Kidney (tissue), 14 donors: Measurements from ENCODE around the gene DIS3L2. TPM values are rescaled to one million over a fixed set of nuclear protein-coding genes. Genes with fewer than 3 reads are reported as not detected.

ENCODE experiments used
- DNase-seq, 5 donors: peaks; one replicate each; pipeline ENCODE4 v3.0.0-alpha.2; 2013 to 2020
- FAIRE-seq: peaks from 2 replicates; lab custom pipeline; 2012; peaks lifted over from hg19 to GRCh38; lab: Jason Lieb, UNC
- H3K27ac ChIP-seq, 2 donors: one replicate each; pipeline ENCODE4 v1.7.0; 2013; ENCODE audit warnings: low read depth in 2 of 2, low read length in 2 of 2, inconsistent platforms in 1 of 2
- H3K27me3 ChIP-seq: one replicate; pipeline ENCODE4 v1.7.1; 2013; ENCODE audit warnings: low read length, inconsistent platforms; ENCODE audit not compliant: control insufficient read depth, insufficient read depth
- H3K36me3 ChIP-seq, 3 donors: one replicate each; pipeline versions ENCODE4 v1.7.0 to v1.7.1; 2013; ENCODE audit warnings: low read length in 3 of 3, control low read depth in 1 of 3, inconsistent platforms in 1 of 3; ENCODE audit not compliant: insufficient read depth in 3 of 3, control insufficient read depth in 2 of 3
- H3K4me1 ChIP-seq, 3 donors: one replicate each; pipeline versions ENCODE4 v1.7.0 to v1.7.1; 2013; ENCODE audit warnings: low read length in 3 of 3, inconsistent platforms in 1 of 3, low read depth in 1 of 3; ENCODE audit not compliant: control insufficient read depth in 2 of 3, insufficient read depth in 2 of 3
- H3K4me3 ChIP-seq, 3 donors: one replicate each; pipeline versions ENCODE4 v1.7.0 to v1.8.1; 2013; ENCODE audit warnings: low read length in 3 of 3, control low read depth in 1 of 3, inconsistent platforms in 1 of 3
- H3K9ac ChIP-seq, 3 donors: one replicate each; pipeline versions ENCODE4 v1.7.0 to v1.7.1; 2013; ENCODE audit warnings: low read length in 3 of 3, control low read depth in 1 of 3, inconsistent platforms in 1 of 3
- H3K9me3 ChIP-seq, 3 donors: one replicate each; pipeline versions ENCODE4 v1.7.0 to v1.7.1; 2013; ENCODE audit warnings: low read length in 3 of 3, control low read depth in 1 of 3, inconsistent platforms in 1 of 3; ENCODE audit not compliant: control insufficient read depth in 2 of 3, insufficient read depth in 1 of 3
- intact Hi-C: fragments of 100-400 bp; cut with DNase I; formaldehyde crosslinking; loops from one replicate; pipeline ENCODE4 v1.11.1; 2022
- polyA plus RNA-seq: library from polyadenylated mRNA; stranded (reverse); fragments of 350-450 nt; fragmentation: Illumina TruSeq; extraction: RNeasy Lipid Tissue Mini Kit (QIAGEN cat#74804); gene quantifications from one replicate; pipeline ENCODE4 v1.2.3, GENCODE V29; 2014; ENCODE audit warnings: low read depth, low replicate concordance; ENCODE audit not compliant: insufficient read depth
- total RNA-seq: library from RNA; stranded (reverse); fragmentation: NEBNext Ultra II Directional; extraction: Animal tissue kit (Norgen Biotek cat#: 25700); gene quantifications from one replicate; pipeline ENCODE4 v1.2.1, GENCODE V29; 2021
- TF ChIP-seq, protein P1 (sequence below): IDR thresholded peaks from 3 replicates; pipeline ENCODE4 v1.5.1; 2012; ENCODE audit warnings: mild to moderate bottlenecking, moderate library complexity, borderline replicate concordance; ENCODE audit not compliant: insufficient read depth; ENCODE audit errors: extremely low read depth
- donor health status: control.
- donor health status: control.
- donor health status: control.
- donor health status: control.
- donor health status: control.
- donor health status: DM: yes; HTN: yes; CAD: no.
- donor health status: Normal renal cell carcinoma (clear cell type).

DIS3L2 gene
- total and polyA plus RNA-seq, 2 donors from 2014 or later: 12.3 to 47.7 TPM

DNA sequence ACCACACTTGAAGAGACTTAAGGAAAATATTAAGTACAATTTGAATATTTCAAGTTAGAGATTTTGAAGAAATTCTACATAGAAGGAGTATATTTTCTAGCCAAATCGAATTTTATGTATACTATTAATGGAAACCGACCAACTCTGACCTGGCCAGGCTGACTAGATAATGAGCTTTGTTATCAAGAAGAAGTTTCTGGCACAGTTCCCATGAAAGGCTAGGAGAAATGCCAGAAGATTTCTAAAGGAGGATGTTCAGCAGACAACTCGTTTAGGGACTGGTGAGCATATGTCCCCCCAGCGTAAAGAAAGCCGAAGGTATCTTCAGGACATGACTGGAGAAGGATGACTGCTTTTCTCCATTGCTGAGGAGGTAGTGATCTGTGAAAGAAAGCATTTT, 127.3 kb downstream of the DIS3L2 start:
- Histone ChIP-seq H3K9me3 (no peaks in the 10 kb centered on the region), H3K4me1 (no peaks in the 10 kb centered on the region), H3K36me3 (peaks cover 0 to 6% (median 6%) of the 10 kb centered on the region in 3 donors), H3K27ac (no peak overlapping the region), H3K4me3 (no peak overlapping the region), H3K27me3 (no peaks in the 10 kb centered on the region), H3K9ac (no peak overlapping the region)
- TF ChIP-seq, protein P1, sequence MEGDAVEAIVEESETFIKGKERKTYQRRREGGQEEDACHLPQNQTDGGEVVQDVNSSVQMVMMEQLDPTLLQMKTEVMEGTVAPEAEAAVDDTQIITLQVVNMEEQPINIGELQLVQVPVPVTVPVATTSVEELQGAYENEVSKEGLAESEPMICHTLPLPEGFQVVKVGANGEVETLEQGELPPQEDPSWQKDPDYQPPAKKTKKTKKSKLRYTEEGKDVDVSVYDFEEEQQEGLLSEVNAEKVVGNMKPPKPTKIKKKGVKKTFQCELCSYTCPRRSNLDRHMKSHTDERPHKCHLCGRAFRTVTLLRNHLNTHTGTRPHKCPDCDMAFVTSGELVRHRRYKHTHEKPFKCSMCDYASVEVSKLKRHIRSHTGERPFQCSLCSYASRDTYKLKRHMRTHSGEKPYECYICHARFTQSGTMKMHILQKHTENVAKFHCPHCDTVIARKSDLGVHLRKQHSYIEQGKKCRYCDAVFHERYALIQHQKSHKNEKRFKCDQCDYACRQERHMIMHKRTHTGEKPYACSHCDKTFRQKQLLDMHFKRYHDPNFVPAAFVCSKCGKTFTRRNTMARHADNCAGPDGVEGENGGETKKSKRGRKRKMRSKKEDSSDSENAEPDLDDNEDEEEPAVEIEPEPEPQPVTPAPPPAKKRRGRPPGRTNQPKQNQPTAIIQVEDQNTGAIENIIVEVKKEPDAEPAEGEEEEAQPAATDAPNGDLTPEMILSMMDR: no peak
- DNase-seq (peak in 1 of 5 donors; percentile 15), FAIRE-seq (no peak)
- intact Hi-C loops: no loop called here

DNA sequence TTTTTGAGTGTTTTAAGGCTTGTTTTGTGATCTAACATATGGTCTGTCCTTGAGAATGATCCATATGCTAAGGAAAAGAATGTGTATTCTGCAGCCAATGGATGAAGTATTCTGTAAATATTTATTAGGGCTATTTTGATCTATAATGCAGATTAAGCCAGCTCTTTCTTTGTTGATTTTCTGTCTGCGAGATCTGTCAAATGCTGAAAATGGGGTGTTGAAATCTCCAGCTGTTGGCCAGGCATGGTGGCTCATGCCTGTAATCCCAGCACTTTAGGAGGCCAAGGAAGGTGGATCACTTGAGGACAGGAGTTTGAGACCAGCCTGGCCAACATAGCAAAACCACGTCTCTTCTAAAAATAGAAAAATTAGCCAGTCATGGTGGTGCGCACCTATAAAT, 132.7 kb downstream of the DIS3L2 start:
- intact Hi-C loops: no loop called here
- no peaks in the 10 kb centered on the region for H3K4me1 ChIP-seq
- TF ChIP-seq, protein P1: no peak
- DNase-seq (no peak), FAIRE-seq (no peak)
- H3K27ac ChIP-seq: no peak overlapping the region
- peaks cover 0 to 15% (median 0%) of the 10 kb centered on the region in 3 donors for H3K36me3 ChIP-seq
- peaks cover 0 to 6% (median 0%) of the 10 kb centered on the region in 3 donors for H3K9me3 ChIP-seq
- no peaks in the 10 kb centered on the region for H3K27me3 ChIP-seq
- H3K4me3 ChIP-seq: no peak overlapping the region
- H3K9ac ChIP-seq: no peak overlapping the region

DNA sequence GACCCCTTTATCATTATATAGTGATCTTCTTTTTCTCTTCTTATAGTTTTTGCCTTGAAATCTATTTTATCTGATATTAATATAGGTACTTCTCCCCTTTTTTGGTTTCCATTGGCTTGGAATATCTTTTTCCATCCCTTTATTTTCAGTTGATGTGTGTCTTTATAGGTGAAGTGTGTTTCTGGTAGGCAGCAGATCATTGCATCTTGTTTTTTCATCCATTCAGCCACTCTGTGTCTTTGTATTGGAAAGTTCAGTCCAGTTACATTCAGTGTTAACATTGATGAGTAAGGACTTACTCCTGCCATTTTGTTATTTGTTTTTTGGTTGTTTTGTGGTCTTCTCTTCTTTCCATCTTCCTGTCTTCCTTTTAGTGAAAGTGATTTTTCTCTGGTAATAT, 133.4 kb downstream of the DIS3L2 start:
- TF ChIP-seq, protein P1: no peak
- FAIRE-seq (no peak), DNase-seq (no peak)
- no peak overlapping the region for H3K9ac ChIP-seq
- no peak overlapping the region for H3K4me3 ChIP-seq
- no peaks in the 10 kb centered on the region for H3K27me3 ChIP-seq
- H3K36me3 ChIP-seq: peaks cover 0 to 15% (median 0%) of the 10 kb centered on the region in 3 donors
- intact Hi-C loops: no loop called here
- H3K4me1 ChIP-seq: no peaks in the 10 kb centered on the region
- no peak overlapping the region for H3K27ac ChIP-seq
- peaks cover 0 to 6% (median 0%) of the 10 kb centered on the region in 3 donors for H3K9me3 ChIP-seq

GRCh38 chr2:232097260-232097659, 135.7 kb downstream of the DIS3L2 start:
- DNase-seq (no peak), FAIRE-seq (no peak)
- Histone ChIP-seq H3K9me3 (peaks cover 0 to 6% (median 0%) of the 10 kb centered on the region in 3 donors), H3K27ac (no peak overlapping the region), H3K27me3 (no peaks in the 10 kb centered on the region), H3K4me1 (no peaks in the 10 kb centered on the region), H3K36me3 (peaks cover 0 to 15% (median 0%) of the 10 kb centered on the region in 3 donors), H3K4me3 (no peak overlapping the region), H3K9ac (no peak overlapping the region)
- intact Hi-C loops: no loop called here
- TF ChIP-seq, protein P1: no peak
